22Rv1 (cell line): ENCODE results near the gene SALL1.

Experiments used
- H3K27ac ChIP-seq: fragments of 450-650 bp; 2 replicates; pipeline ENCODE4 v1.5.1; 2017
- ZFX ChIP-seq: fragments of 450-650 bp; IDR thresholded peaks from 2 replicates; pipeline ENCODE4 v1.6.1; 2017; ENCODE audit warnings: antibody characterized with exemption, borderline replicate concordance
- TF ChIP-seq, protein P1 (sequence below): fragments of 450-650 bp; IDR thresholded peaks from 2 replicates; pipeline ENCODE4 v1.5.1; 2017; ENCODE audit warnings: mild to moderate bottlenecking

Gene SALL1

DNA sequence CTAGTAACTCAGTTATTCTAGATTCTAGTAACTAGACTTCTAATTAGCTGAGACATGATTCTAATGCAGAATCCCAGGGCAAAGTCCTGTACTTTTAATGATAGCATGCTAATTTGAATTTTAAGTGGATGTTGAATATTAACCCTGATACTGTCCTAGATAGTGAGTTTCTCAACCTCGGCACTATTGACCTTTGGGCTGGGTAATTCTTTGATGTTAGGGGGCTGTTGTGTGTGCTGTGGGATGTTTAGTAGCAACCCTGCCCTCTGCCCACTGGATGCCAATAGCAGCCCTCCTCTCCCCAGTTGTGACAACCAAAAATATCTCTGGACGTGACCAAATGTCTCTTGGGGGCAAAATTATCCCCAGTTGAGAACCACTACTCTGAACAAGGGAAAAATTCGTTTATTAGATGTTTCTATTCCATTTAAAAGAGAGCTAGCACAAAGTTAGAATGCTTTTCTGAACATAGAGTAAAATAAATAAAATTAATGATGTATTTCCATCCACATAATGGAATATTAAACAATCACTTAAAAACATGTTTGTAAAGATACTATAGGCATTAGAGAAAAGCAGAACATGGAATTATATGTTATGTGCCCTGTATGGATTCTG lies 30.2 kb downstream of the SALL1 start:
- TF ChIP-seq, protein P1, sequence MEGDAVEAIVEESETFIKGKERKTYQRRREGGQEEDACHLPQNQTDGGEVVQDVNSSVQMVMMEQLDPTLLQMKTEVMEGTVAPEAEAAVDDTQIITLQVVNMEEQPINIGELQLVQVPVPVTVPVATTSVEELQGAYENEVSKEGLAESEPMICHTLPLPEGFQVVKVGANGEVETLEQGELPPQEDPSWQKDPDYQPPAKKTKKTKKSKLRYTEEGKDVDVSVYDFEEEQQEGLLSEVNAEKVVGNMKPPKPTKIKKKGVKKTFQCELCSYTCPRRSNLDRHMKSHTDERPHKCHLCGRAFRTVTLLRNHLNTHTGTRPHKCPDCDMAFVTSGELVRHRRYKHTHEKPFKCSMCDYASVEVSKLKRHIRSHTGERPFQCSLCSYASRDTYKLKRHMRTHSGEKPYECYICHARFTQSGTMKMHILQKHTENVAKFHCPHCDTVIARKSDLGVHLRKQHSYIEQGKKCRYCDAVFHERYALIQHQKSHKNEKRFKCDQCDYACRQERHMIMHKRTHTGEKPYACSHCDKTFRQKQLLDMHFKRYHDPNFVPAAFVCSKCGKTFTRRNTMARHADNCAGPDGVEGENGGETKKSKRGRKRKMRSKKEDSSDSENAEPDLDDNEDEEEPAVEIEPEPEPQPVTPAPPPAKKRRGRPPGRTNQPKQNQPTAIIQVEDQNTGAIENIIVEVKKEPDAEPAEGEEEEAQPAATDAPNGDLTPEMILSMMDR = no peak
- no peak for TF ChIP-seq ZFX

GRCh38 chr16:51119973-51120729 lies 30.9 kb downstream of the SALL1 start:
- no peak overlapping the region for H3K27ac ChIP-seq

More for the DNA sequence above, 30.2 kb downstream of the SALL1 start:
- no peak overlapping the region for H3K27ac ChIP-seq

GRCh38 chr16:51119556-51119955 lies 31.5 kb downstream of the SALL1 start:
- no peak overlapping the region for H3K27ac ChIP-seq
- no peak for TF ChIP-seq ZFX
- TF ChIP-seq, protein P1 = no peak

More at GRCh38 chr16:51119973-51120729, 30.9 kb downstream of the SALL1 start:
- TF ChIP-seq, protein P1 = no peak
- TF ChIP-seq ZFX = no peak

GRCh38 chr16:51116353-51116752 lies 34.7 kb downstream of the SALL1 start:
- no peak overlapping the region for H3K27ac ChIP-seq
- TF ChIP-seq, protein P1 = no peak
- no peak for TF ChIP-seq ZFX

GRCh38 chr16:51114382-51114781 lies 36.7 kb downstream of the SALL1 start:
- TF ChIP-seq, protein P1 = no peak
- TF ChIP-seq ZFX = no peak
- no peak overlapping the region for H3K27ac ChIP-seq

DNA sequence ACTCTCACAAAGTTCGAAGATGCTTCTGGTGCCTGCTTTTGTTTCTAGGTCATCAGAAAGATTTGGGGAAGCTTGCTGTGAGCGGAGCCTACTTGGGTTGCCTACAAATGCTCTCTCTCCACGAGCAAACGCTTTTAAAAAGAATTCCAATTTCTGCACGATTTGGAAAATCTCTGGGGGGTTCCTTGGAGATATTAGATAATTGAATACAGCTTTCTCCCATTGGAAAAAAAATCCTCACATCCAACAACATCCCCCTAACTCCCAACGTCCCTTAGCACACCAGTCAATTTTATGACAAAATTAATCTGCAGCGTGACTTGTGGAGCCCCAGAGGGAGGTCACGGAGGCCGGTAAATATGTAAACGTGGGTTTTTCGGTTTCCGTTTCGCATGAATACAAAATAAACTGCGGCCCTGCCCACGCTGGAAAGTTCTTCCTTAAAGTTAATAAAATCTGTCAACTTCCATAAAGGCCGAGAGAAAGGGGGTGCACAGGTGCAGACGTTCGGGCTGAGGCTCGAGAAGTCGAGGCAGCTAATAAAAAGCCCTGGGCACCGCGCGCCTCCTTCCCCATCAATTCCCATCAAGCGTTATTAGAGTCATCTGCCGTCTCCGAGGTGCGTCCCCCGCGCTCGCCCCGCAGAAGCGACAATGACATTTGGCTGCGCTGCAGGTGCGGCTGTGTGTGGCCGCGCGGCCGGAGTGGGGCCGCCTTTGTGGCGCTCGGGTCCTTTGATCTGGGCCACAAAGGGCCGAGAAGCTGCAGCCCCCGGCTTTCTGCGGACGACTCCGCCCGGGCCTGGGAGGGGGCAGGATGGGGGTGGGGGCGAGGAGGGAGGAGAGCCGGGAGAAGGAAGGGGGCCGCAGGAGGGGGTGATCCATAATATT lies 37.6 kb downstream of the SALL1 start:
- no peak overlapping the region for H3K27ac ChIP-seq
- TF ChIP-seq, protein P1 = no peak
- no peak for TF ChIP-seq ZFX

DNA sequence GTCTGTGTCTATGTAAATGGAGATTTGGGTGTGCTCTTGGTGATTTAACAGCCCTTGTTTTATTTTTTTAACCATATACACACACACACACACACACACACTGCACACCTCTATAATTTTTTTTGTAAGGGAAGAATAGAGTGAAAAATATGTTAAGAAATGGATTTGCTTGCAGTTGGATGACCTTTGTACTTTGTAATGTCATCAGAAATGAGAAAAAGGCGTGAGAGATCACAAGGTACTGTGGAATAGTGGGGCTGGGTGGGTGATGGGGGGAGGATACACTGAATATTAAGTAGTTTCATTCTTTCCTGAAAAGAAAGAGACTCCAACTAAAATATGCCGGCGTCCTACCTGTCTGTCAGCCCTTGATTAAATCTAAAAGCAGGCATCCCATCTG lies 38.7 kb downstream of the SALL1 start:
- TF ChIP-seq, protein P1 = no peak
- TF ChIP-seq ZFX = no peak

More for the DNA sequence above, 38.7 kb downstream of the SALL1 start:
- H3K27ac ChIP-seq = no peak overlapping the region
